Right renal cortex interstitium (tissue), 3 donors: Measurements from ENCODE around the gene ZCCHC2. TPM values are rescaled to one million over a fixed set of nuclear protein-coding genes. Genes with fewer than 3 reads are reported as not detected.

Experiments used
- DNase-seq, 3 donors: peaks; one replicate each; pipeline ENCODE4 v3.0.0-alpha.2; 2013; ENCODE audit warnings: low read depth in 3 of 3, low spot score in 2 of 3
- polyA plus RNA-seq, 3 donors: library from polyadenylated mRNA; unstranded; fragments of 120-200 nt; gene quantifications; one replicate each; pipeline ENCODE4 v1.2.1, GENCODE V29; 2013; ENCODE audit not compliant: insufficient read length in 3 of 3

ZCCHC2 gene
- polyA plus RNA-seq, 3 donors = 14.5 to 16.5 (median 15.6) TPM

GRCh38 chr18:62605685-62606084 lies 82.9 kb downstream of the ZCCHC2 start:
- DNase-seq = no peak

GRCh38 chr18:62606106-62606505 lies 83.3 kb downstream of the ZCCHC2 start:
- DNase-seq = no peak

- no peak for DNase-seq
Measured at GRCh38 chr18:62607302-62607701, 84.5 kb downstream of the ZCCHC2 start.

- no peak for DNase-seq
Measured at GRCh38 chr18:62607708-62608428, 85.0 kb downstream of the ZCCHC2 start.

GRCh38 chr18:62609764-62610163 lies 86.9 kb downstream of the ZCCHC2 start:
- DNase-seq = no peak

- DNase-seq = no peak
Measured at GRCh38 chr18:62610351-62610700, 87.5 kb downstream of the ZCCHC2 start.

- no peak for DNase-seq
Measured at GRCh38 chr18:62610701-62611411, 88.0 kb downstream of the ZCCHC2 start.

GRCh38 chr18:62611453-62612288 lies 88.8 kb downstream of the ZCCHC2 start:
- DNase-seq = no peak

- no peak for DNase-seq
Measured at GRCh38 chr18:62612289-62612645, 89.4 kb downstream of the ZCCHC2 start.

GRCh38 chr18:62612776-62613175 lies 90.0 kb downstream of the ZCCHC2 start:
- DNase-seq = no peak

GRCh38 chr18:62614494-62614893 lies 91.7 kb downstream of the ZCCHC2 start:
- no peak for DNase-seq

- no peak for DNase-seq
Measured at GRCh38 chr18:62616331-62616805, 93.5 kb downstream of the ZCCHC2 start.

GRCh38 chr18:62617793-62618591 lies 95.2 kb downstream of the ZCCHC2 start:
- DNase-seq = no peak

- no peak for DNase-seq
Measured at GRCh38 chr18:62618735-62619134, 95.9 kb downstream of the ZCCHC2 start.

- DNase-seq = no peak
Measured at GRCh38 chr18:62621546-62621945, 98.7 kb downstream of the ZCCHC2 start.

GRCh38 chr18:62625019-62625418 lies 102.2 kb downstream of the ZCCHC2 start:
- no peak for DNase-seq

Other genes with a start within 250 kb of the ZCCHC2 start
- 1 to 10 TPM; 1.6 to 2.3 (median 2.1) TPM for gene TNFRSF11A, start 197.7 kb upstream of the ZCCHC2 start, polyA plus RNA-seq
- 10 to 100 TPM; 18.3 to 20.8 (median 18.7) TPM for gene PHLPP1, start 192.5 kb downstream of the ZCCHC2 start, polyA plus RNA-seq